Activated CD4-positive, alpha-beta T cell treated with anti-CD3 and anti-CD28 coated beads, Interleukin-2, amount 50 U/mL, for 16 hours (primary cell): Measurements from ENCODE around the gene CNTNAP1.

ENCODE experiments used
- DNase-seq: peaks from one replicate; pipeline ENCODE4 v3.0.0-alpha.2; 2020

The CNTNAP1 gene

DNA sequence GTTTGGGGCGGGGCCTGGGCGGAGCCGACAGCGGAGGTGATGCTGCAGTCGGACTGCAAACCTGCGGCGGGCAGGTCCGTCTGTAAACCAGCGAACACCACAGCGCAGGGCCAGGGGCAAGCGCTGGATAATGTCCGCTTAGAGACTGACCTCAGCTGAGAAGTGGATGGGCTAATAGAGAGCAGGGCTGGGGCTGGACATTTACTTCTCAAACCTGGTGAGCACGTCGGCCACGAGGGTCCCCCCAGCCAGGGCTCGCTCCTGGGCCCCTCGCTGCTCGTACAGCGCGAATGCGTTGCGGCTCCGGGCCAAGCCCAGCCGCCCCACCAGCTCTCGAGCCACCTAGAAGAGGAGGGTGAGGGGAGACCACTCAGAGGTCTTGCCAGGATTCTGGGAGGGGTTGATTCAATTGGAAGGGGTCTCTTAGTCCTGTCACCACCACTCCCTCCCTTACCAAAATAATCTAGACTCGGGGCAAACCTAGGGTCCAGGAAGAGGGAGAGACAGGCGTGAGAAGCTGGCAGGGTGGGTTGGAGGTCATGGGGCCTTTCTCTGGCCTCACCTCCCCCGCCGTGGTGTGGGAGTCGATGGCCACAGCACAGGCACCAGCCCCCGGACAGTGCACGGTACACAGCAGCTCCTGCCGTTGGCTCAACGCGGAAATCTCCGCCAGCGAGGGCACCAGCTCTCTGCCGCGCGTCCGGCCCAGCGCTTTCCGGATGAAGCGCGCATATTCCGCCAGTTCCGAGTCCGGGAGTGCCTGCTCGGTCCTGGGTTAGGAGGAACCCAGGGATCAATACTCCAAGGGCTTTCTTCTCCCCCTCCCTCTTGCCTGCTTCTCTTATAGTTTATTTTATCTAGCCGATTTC, 11.3 kb upstream of the CNTNAP1 start:
- DNase-seq = no peak

DNA sequence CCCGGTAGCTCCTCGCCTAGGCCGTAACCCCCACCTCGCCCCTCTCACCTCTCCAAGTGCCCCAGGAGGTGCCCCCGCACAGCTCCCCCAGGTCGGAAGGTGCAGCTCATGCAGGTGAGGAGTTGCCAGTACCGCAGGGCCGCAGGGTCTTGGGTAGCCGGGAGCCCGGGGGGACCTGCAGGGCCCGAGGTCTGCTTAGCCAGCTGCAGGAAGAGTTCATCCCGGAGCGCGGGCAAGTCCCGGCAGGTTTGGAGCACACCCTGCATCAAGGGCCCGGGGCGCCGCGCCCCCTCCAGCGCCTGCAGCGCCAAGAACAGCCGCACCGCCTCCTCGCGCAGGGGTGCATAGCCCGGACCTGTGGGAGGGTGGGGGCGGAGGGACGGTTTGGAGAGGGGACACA, 10.3 kb upstream of the CNTNAP1 start:
- DNase-seq = no peak

DNA sequence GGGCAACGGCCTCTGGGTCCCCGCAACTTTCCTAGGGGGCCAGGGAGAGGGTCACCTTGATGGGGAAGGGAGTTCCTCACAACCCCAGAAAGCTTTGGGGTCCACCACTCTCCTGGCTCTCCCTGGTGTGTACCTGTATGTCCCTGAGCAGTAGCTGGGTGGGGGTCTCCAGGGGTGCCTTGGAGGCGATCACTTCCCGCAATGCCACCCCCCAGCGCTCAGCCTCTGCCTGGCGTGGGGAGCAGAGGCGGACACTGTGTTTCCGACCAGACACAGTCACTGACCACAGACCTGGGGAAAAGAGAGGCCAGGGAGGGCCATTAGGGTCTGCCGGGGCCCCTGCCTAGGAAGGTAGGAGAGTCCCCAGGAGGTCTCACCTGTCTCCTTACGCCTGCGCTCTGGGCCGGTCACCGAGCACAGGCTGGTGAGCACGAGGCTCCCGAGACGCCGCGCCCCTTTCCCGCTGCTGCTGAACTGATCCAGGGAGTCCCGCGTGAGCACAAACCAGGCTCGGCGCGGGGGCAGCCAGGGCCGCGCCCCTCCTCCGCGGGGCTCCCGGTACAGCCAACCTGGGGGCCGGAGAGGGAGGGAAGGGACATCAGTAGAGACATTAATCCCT, 9.0 kb upstream of the CNTNAP1 start:
- no peak for DNase-seq

DNA sequence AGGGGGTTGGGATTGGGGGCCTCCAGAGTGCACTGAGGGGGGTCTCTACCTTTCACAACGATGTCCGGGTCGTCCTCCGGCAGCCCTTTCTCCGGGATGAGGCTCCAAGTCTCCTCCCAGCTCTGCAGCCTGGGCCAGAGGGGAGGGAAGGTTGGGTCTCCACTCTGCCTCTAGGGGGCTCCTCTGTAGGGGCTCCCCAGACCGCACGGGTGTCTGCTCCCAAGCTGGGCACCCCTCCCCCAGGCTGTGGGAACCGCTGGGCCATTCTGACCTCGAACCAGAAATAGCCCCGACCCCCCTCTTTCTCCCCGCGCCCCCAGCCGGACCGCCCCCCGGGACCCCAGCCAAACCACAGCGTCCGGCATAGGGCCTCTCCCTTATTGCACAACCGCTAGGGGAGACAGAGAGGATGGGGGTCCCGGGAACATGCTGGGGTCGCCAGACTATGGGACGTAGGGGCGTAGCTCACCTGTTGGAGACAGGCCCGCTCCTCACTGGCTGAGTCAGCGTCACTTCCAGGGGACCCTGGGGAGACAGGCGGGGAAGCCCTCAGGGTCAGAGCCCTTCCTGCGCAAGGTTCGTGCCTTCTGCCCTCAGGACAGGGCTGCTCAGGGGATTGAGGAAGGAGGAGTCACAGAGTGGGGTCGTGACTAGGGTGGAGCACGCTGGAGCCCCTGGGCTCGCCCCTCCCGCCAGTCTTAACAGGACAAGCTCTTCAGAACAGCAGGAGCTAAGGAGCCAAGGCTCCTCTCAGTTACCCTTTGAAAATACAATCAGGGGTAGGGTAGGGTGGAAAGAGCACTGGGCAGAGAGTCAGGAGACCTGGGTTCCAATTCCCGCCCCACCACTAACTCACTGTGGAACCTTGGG, 8.2 kb upstream of the CNTNAP1 start:
- no peak for DNase-seq

DNA sequence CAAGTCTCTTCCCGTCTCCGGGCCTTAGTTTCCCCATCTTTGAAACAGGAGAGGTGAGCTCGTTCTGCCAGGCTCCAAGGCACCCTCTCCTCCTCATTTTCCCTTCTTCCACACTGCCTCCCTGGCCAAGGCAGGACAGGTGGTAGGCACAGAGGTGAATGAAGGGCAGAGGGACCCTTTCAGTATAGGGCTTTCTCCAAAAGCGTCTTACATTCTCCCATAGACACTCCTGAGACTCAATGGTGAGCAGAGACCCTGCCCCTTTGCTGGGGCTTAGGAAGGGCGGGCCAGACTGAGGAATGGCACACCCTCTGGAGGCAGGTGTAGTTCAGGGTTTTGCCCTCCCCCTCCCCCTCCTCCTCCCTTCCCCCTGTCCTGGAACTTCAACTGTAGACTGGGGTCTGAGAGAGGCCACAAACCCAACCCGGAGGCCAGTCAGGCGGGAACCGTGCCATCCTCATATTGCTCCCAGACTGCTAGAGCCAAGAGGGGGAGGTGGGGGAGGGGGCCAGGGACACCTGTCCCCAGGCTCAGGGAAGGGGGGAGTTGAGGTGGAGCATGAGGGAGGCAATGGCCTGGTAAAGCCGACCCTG, 7.5 kb upstream of the CNTNAP1 start:
- DNase-seq = no peak

DNA sequence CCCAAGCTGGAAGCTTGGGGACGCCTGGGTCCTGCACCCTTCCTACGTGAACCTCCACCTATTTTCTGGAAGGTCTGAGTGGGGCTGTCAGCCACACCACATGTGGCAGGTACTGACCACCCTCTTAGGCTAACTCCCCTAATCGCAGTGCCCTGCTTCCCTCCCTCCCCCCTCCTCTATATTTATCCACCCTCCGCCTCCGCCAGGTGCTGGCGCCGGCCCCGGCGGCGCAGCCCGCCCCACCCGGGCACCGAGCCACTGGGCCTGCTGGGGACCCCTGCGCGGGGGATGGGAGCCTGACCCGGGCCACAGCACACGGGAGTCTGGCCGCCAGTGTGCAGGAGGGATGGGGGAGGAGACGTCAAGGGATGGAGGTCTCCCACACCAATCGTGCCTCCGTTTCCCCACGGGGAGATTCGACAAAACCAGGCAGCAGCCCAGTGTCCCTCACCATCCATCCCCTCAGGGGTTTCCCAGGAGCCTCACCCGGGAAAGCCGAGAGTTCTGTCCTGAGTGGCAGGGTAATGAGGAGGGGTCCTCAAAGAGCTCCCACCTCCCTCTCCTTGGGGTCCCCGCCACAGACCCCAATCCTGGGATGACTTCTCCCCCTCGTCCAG, 6.9 kb upstream of the CNTNAP1 start:
- no peak for DNase-seq

DNA sequence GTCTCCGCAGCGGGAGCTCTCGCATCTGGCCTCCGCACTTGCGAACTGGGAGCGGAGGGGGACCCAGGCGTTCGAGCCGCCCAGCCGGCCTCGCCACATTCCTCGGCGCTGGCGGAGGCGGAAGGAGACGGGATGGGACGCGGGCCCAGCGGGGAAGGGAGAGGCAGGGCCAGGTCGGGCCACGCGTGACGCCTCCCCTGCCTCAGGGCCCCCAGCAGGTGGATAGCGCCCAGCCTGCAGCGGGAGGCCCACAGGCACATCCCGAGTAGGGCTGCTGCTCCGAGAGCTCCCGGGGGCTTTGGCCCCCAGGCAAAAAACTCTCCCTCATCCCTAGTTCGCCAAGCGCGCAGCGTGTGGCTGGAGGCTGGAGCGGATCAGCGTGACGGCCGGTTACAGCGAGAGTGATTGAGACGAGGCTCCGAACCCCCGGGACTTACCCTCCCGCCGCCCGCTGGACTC, 6.3 kb upstream of the CNTNAP1 start:
- DNase-seq = no peak

DNA sequence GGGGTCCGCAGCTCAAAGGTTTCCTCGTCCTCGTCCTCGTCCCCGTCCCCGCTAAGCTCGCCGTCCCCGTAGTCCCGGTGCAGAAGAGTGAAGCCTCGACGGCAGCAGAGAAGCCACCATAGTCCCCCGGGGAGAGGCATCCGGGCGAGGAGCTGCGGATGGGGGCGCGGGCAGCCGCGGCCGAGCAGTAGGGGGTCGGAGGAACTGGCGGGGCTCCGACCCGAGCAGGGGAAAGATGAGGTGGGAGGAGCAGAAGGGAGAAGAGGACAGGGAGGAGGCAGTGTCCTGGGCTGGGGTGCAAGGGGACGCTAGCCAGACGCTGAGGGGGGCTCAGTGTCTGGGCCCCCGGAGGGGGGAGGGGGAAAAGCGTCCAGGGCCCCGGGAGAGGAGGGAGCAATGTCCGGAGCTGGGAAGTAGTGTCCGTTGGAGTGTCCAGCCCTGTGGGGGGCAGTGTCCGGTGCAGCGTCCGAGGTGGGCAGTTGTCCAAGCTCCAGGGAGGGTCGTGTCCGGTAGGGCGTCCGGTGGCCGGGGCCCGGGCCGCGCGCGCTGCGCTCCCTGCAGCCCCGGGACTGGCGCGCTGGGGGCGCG, 5.8 kb upstream of the CNTNAP1 start, which contains the start of gene PLEKHH3:
Gene PLEKHH3 (minus strand): TSS at position 571 of the 588 bp plus-strand sequence. CDS start 431 bp downstream, at position 140.
- DNase-seq = no peak

DNA sequence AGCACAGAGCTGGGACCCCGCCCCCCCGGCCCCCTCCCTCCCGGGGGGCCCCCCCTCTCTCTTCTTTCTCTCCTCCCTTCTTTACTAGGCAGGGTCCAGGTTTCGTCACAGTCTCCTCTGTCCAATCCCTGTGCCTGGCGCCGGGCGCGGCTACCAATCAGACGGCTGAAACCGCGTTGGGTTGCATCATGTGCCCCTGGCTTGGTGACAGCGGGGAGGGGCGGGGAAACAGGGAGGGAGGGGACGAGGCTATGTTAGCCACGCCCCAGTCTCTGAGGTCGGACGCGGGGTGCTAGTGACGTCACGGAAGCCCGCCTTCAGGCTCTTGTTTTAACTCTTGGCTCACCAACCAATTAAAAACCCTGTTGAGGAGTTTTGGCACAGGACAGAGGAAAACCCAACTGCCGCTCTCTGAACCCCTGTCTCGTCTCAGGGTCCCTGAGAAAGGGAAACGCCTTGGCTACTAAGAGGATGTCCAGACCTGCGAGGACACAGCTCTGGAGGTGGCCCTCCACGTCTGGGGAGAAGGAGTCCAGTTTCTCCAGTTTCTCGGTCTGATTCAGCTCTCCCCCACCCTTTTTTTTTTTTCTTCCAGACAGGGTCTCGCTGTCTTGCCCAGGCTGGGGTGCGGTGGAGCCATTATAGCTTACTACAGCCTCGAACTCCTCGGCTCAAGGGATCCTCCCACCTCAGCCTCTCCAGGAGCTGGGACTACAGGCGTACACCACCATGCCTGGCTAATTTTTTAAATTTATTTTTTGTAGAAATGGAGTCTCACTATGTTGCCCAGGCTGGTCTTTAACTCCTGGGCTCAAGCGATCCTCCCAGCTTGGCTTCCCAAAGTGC, 5.1 kb upstream of the CNTNAP1 start:
- peak; percentile 99 for DNase-seq

DNA sequence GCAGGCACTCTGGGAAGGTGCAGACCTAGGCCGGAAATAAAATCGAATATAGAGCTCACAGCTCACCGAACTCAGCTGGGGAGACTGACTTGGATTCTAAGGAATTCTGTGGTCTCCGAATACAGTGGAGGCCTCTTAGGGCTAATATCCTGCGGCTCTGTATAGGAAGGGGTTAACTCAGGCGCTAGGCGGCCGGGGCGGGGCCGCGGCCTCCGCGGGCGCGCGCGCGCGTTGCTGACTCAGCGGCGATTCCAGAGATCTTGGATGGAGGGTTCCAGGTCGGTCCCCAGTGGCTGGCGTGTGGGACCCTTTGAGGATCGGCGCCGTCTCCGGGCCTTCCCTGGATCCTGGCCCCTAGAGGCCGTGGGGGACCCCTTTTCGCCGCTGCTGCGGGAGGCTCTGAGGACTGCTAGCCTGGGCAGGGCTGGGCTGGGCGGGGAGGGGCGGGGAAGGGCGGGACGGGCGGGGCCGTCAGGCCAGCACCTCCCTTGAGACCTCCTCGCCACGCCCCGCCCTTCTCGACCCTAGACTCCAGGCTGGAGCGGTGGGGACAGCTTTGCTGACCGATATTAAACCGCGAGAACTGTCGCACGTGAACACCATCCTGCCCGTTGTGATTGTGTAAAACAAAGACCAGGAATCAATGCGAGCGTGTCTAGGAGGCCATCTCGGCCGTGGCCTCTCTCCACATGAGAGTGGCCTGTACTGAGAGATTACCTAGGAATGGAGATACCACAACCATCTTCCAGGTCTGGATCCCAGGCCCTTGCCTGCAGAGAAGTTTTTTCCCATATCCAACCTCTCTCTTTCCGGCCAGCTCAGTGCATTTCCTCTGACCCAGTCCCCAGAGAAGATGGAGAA, 4.2 kb upstream of the CNTNAP1 start:
- DNase-seq = peak; percentile 74

DNA sequence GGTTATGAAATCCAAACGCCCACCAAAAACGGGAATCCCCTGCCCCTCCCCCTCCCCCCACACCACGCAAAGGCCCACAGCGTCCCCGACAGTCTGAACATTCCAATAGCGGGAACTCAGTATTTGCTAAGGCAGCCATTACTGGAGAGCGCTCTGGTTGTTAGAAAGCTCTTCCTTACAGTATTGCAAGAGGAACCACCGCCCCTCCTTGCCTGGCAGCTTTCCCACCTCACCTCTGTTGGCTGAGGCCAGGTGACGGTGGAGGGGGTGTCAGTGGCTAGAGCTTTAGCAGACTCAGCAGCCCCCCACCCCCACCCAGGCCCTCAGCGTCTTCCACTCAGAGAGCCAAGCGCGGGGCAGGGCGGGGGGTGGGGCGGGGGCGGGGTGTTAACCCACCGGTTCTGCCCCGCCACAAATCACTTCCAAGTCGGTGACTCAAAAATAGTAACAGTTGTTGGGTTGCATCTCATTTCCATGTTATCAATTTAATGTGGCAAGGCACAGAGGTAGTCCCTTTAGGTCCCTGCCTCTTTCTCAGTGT, 3.3 kb upstream of the CNTNAP1 start:
- peak; percentile 70 for DNase-seq

DNA sequence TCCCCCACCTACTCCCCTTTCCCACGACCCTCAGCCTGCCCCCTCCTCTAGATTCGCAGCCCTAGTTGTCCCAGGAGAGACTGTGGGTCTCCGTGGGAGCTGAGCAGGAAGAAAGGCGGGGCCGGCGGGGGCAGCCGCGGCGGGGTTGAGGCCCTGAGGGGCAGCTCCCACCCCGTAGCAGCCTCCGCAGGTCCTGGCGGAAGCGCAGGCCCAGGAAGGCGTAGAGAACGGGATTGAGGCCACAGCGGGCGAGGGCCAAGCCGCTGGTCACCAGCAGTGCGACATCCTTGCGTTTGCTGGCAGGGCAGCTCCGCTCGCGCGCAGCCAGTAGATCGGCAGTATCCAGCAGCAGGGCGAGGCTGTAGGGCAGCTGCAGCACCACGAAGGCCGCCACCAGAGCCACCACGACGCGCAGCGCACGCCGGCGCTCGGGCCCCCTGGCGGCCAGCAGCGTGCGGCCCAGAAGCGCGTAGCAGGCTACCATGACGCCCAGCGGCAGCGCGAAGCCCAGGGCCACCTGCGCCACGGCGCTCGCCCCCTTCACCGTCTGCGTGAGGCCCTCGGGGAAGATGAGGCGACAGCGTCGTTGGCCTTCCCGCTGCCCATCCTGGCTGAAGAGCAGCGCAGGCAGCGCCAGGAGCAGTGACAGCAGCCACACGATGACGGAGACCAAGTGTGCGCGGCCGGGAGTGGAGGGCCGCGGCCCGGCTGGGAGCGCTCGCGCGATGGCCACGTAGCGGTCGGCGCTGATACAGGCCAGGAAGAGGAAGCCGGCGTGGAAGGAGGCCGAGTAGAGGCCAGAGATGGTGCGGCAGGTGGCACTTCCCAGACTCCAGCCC, 2.6 kb upstream of the CNTNAP1 start:
- DNase-seq = peak; percentile 79

DNA sequence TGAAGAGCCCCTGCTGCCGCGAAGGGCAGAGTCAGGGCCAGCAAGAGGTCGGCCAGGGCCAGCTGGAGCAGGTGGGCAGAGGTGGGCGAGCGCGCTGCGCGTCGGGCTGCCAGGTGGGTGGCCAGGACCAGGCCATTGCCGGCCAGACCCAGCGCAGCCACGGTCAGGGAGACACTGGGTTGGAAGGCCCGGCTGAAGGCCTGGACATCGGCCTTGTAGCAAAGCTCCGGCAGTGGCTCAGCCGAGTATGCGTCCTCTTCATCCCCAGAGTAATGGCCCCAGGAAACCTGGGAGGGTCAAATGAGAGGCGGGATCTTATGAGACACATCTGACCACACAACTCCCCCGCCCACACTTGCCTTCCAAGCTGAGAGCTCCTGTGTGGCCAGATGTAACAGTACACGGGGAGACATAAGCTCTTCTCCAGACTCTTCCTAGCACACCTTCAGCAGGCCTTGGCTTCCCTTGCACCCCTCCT, 2.0 kb upstream of the CNTNAP1 start:
- DNase-seq = no peak

DNA sequence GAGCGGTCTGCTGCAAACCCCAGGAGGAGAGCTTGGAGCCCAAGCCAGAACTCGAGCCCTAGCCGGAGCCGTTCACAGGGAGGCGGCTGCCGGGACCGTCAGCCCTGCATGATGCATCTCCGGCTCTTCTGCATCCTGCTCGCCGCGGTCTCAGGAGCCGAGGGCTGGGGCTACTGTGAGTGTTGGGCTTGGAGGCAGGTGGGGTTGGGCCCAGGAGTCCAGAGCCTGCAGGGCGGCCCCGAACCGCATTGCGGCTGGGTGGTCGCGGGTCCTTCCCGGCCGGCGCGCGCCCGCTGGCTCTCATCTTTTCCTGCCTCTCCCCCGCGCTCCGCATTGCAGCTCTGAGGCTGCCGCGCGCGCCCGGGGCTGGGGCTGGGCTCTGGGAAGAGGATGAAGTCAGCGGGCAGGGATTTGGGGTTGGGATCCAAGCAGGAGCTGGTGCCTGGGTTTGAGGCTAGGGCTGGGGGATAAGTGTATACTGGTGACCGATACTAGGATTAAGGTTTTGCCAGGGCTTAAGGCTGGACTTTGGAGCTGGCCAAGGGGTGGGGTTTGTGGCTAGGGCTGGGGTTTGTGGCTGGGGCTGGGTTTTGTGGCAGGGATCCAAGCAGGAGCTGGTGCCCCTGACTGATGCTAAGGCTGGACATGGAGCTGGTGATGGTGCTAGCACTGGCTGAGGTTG, 532 bp downstream of the CNTNAP1 start:
- no peak for DNase-seq

DNA sequence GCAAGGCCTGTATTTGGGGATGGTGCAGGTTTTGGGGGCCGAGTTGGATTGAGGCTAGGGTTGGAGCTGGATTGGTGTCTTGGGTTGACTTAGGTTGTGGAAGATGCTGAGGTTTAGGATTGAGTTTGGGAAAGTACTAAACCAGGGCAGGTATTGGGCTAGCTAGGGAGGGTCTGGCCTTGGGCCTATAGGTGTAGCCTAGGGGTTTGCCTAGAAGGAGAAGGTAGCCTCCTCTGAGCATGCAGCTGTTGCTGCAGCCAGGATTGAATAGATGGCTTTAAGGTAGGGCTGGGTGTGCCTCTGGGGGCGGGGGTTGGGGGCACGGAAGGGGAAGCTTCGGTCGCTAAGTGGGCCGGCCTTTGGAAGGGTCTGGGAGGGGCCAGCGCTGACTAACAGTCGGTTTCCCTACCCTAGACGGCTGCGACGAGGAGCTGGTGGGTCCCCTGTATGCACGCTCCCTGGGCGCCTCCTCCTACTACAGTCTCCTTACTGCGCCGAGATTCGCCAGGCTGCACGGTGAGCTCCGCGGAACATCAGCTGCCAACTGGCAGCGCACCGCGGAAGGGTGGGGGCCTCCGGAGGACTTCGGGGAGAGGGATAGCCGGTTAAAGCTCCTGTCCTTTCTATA, 1.2 kb downstream of the CNTNAP1 start:
- no peak for DNase-seq

DNA sequence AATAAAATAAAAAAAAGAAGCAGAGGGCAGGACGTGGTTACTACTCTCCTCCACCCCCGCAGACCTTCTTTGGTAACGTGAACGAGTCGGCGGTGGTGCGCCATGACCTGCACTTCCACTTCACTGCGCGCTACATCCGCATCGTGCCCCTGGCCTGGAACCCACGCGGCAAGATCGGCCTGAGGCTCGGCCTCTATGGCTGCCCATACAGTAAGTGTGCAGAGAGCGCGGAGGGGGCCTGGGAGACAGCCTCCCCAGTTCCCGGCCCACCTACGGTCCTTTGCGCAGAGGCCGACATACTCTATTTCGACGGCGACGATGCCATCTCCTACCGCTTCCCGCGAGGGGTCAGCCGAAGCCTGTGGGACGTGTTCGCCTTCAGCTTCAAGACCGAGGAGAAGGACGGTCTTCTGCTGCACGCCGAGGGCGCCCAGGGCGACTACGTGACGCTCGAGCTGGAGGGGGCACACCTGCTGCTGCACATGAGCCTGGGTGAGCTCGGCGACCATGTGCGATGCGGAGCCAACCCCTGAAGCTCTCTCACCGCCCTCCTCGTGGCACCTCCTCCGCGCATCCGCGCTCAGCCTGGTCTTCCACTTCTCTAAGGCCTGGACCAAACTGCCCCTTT, 2.7 kb downstream of the CNTNAP1 start:
- no peak for DNase-seq

DNA sequence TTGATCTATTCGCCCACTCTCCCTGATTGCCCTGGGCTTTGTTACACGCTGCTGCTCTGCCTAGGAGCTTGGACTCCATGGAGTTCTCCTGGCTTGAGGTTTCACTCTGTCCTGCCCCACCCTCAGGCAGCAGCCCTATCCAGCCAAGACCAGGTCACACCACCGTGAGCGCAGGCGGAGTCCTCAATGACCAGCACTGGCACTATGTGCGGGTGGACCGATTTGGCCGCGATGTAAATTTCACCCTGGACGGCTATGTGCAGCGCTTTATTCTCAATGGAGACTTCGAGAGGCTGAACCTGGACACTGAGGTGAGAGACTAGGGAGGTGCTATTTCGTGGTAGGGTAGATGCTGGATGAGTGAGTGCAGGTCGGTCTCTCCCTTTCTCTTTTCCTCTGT, 3.5 kb downstream of the CNTNAP1 start:
- DNase-seq = no peak
